GM18909 (cell line): Measurements from ENCODE around the gene CAMKMT.

Source experiments
- ATAC-seq: cut with Tn5 transposase; IDR thresholded peaks from one replicate; pipeline ENCODE4 v1.9.1; 2021; ENCODE audit warnings: mild to moderate bottlenecking; ENCODE audit not compliant: unreplicated experiment, poor library complexity

The CAMKMT gene

DNA sequence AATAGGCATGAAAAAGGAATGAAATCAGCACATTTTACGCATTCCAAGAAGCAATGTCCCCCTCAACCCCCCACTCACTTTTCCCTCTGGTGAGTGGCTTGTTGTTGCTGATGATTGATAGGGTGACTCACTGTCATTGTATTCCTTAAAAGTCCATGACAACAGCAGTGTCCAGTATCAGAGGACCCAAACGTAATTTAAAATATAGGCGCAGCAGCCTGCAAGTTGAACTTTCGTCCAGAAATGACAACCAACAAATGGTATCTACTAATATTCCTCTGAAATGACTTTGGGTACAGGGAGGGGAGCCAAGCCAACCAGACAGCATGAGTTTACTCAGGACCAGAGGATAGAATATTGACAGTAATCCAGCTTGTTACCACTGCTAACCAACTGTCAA is 396.8 kb downstream of the CAMKMT start:
- ATAC-seq, result no peak

DNA sequence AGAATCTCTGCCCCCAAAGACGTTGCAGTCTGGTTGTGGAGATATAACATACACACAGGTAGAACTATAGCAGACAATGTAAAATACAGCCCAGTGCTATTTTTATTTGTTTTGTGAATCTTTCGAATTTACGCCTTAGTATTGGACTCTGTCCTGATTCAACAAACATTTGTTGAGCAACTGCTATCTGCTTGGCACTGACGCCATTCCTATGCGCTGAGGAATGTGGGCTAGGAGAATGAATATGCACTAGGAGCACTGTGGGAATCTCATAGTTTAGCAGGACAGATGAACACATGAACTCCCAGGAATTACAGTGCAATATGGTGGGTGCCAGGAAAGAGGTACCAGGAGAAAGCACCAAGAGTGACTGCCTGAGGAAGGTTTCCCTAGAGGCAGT is 398.1 kb downstream of the CAMKMT start:
- ATAC-seq, result no peak

DNA sequence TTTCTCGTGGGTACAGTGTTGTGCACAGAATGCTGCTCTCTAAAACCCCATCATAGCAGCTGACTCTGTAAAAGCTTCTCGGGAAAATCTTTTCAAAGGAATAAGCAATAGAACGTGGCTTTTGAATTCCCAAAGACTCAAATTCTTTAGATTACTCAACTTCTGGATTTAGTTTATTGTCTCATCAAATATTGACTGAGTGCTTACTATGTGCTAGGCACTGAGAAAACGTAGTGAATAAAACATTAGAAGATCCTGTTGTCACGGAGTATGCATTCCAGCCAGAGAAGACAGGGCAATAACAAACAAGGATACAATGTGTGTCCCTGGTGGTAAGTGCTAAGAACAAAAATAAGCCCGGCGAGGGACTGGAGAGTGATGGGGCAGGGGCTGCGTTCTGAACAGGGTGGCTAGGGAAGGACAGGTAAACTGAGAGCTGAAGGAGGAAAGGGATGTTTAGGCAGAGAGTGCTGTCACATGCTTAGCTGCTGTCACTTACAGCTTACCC is 401.6 kb downstream of the CAMKMT start:
- ATAC-seq, result no peak

DNA sequence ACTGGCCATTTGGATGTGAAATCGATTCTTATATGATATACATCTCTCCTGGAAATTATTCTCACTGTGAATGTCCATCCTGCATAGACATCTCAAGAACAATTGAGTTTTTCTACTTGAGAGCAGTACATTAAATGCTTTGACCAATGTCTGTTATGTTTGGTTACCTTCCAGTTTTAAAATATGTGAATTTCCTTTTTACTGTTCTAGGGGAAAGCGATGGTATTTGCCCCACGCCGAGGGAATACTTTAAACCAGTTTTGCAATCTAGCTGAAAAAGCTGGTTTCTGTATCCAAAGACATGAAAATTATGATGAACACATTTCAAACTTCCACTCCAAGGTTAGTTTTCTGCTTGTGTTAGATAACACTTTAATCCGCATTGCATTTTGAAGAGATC is 404.5 kb downstream of the CAMKMT start:
- ATAC-seq, result no peak

GRCh38 chr2:44766777-44767176 is 405.0 kb downstream of the CAMKMT start:
- ATAC-seq, result no peak

GRCh38 chr2:44767691-44768090 is 405.9 kb downstream of the CAMKMT start:
- no peak for ATAC-seq

DNA sequence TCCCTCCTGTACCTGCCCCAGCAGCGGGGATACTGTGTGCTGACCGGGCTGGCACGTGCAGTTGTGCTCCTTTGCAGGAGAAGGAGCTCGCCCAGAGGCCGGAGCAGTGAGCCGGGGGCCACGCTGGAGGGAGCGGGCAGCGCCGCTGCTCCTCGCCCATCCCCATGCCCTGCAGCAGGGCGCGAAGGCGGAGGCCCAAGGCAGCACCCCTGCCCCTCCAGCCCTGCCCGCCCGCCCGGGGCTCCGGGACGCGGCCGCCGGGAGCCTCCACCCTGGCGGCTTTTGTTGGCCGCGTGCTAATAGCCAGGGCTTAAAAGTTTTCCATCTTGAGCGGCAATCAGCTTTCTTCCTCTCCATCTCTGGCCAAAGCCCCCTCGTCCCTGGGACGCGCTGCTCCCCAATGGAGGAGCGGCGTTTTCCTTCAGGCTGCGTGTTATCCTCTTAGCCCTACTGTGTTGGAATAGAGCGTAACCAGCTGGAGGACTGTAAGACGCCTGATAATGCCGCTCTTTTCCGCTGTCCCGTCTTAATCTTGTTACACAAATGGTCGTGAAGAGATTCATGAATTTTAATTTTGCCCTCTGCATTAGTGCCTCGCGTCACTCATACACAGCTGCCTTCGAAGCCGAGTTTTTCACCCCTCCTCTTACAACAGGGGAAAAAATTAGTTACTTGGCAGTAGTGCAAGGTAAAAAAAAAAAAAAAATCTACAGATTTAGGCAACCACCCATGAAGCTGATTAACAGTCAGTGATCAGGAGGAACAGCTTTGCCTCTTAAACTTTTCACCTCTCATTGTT is 406.9 kb downstream of the CAMKMT start:
- no peak for ATAC-seq

GRCh38 chr2:44769349-44770011 is 407.7 kb downstream of the CAMKMT start:
- no peak for ATAC-seq

- no peak for ATAC-seq
These were observed 408.8 kb downstream of the CAMKMT start for GRCh38 chr2:44770221-44771195.

DNA sequence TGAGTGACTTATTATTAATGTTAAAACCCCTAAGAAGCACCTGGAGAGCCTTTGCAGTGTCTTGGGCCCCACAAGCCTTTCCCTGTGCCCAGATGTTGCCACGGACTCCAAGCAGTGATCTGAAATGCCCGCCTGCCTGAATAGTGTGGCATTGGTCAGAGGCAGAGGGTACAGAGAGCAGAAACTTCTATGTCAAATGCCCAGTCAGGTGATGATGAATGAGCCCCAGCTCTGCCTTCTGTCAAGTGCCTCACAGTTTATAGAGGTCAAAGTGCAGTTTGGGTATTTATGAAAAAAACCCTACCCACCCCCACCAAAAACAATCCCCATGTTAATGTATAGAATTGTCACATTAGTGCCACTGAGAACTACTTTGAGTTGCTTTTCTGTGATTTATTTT is 409.8 kb downstream of the CAMKMT start:
- ATAC-seq, result no peak

GRCh38 chr2:44772131-44772530 is 410.4 kb downstream of the CAMKMT start:
- ATAC-seq, result no peak

- ATAC-seq, result no peak
These were observed 411.1 kb downstream of the CAMKMT start for GRCh38 chr2:44772669-44773378.

DNA sequence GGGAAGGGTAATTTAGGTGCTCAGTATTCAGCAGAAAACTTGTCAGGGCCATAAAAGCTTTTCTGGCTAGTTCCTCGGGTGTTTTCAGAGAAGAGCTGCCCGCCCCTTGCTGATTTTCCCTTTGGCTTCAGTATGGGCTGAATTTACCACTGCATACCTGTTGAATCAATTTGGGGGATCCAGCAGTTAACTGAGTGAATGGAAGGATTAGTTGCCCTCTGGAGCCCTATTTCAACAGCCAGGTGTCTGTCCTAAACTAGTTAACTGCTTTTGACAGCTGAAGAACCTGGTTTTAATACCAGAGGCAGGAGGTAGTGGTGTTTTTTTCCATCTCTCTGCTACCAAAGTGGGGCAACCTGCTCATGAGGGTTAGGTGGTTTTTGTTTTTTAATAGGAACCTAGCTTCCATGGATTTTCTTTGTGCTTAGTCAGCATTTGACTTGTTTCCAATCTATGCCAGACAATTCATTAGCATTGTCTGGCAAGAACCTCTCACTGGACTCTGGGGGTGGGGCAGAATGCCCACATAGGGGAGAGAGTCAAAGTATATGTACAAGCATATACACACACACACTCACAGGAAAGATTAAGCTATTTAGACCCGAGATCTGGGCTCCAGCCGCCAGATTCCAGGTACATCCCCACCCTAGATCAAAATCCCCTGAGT is 413.2 kb downstream of the CAMKMT start:
- ATAC-seq, result no peak

- no peak for ATAC-seq
These were observed 415.3 kb downstream of the CAMKMT start for GRCh38 chr2:44777036-44777435.

DNA sequence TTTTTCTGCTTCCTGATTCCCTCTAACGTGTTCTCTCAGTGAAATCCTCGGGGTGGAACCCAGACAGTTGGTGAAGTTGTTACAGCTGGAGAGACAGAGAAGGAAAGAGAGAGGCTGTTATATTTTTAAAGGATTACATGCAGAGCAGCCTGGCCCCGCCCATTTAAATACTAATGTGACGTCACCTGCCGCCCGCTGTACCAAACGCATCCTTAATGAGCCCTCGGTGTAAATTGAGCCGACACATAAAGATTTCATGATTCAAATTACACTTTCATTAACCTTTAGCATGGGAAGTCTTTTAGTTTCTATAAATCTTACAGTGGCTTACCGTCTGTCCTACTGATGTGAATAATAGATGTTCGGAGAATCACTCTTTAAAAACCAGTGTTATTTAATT is 415.8 kb downstream of the CAMKMT start:
- no peak for ATAC-seq

DNA sequence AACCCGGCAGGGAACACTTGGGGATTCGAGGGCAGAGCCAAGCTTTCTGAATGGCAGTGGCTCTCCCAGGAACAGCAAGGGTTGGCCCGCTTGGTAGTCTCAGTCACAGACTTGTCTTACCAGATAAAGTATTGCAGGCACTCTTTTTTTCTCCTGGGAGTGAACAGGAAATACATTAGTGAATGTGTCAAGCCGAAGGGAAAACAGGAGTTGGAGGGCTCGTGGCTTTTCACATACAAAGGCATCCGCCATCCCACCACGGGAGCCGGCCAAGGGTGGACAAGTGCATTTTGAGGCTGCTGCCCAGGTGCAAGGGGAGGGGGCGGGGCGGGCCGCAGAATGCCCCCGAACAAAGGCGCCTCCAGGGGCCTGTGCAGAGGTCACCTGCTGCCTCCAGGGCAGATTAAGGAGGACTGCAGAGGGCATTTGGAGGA is 416.5 kb downstream of the CAMKMT start:
- peak; percentile 48 for ATAC-seq

DNA sequence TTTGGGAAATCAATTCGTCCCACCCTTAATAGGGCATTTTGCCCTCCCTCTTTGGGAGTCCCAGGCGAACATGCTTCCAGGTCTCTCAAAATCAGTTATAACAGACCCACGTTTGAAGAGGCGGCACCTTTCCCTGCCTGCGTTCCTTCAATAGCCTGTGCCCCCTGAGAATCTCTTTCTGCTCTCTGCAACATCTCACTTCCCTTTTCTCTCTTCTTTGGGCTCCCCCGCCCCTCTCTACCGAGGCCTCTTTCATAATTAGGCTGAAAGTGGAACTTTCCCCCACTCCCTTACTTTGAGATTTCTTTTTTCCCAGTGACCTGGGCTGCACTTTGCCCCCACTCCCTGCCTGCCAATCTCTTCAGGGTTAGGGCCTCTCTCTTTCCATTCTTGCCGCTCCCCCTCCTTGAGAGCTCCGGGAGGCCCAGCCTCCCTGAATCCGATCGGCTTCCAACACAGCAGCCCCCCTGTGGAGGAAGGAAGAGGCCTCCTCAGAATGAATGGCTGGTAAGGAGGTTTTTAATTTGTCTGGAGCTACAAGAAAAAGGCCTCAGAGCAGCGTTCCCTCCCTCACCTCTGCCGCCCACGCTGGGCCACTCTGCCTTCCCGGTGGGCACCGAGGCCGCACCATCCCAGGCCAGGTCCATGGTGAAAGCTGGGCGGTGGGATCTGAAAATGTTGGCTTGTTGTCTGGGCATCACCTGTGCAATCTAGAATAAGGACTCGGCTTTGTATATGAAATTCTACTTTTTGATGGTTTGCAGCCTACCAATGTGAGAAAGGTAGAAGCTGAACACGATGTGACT is 417.1 kb downstream of the CAMKMT start:
- ATAC-seq, result peak; percentile 93

- no peak for ATAC-seq
These were observed 418.0 kb downstream of the CAMKMT start for GRCh38 chr2:44779793-44780192.

DNA sequence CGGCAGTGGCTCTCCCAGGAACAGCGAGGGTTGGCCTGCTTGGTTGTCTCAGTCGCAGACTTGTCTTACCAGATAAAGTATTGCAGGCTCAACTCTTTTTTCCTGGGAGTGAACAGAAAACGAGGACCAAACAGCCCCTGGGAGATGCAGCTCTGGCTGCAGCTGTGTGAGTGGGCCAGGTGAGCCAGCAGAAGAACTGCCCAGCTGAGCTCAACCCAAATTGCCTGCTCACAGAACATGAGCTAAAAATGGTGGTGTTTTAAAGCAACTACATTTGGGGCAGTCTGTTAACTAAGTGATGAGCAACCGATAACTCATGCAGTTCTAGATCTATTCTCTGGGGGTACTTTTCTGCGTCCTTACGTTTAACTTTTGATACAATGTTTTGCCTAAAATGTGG is 418.7 kb downstream of the CAMKMT start:
- ATAC-seq, result no peak
